Endothelial cell of umbilical vein (primary cell): ENCODE results near the gene PNKD. TPM values are rescaled to one million over a fixed set of nuclear protein-coding genes. Genes with fewer than 3 reads are reported as not detected.

Experiments used
- BruUV-seq: library from RNA; stranded (reverse); fragments of 400-500 nt; replicated peaks from 2 replicates; lab custom pipeline; 2021; lab: Mats Ljungman, UMichigan
- CTCF ChIA-PET: fragments of 300-600, 350-600 bp; sonication (Branson Sonifier 250); formaldehyde crosslinking; loops from one replicate; lab custom pipeline; 2021; ENCODE audit warnings: antibody characterized with exemption, inconsistent platforms; lab: Charles Lee
- POLR2A ChIA-PET: fragments of 300-600, 350-600 bp; sonication (Branson Sonifier 250); formaldehyde crosslinking; loops from one replicate; lab custom pipeline; 2021; ENCODE audit warnings: antibody characterized with exemption, inconsistent platforms; lab: Charles Lee
- DNase-seq: peaks from one replicate; pipeline ENCODE4 v3.0.0-alpha.2; 2011; ENCODE audit warnings: low read depth, low spot score
- FAIRE-seq: peaks from 2 replicates; lab custom pipeline; 2011; peaks lifted over from hg19 to GRCh38; lab: Jason Lieb, UNC
- H2AFZ ChIP-seq: 2 replicates; pipeline ENCODE4 v1.6.0; 2012; ENCODE audit warnings: low read depth, low read length, control low read depth, inconsistent platforms
- H3K27ac ChIP-seq: 2 replicates; pipeline ENCODE4 v1.5.1; 2011; ENCODE audit warnings: low read depth, mild to moderate bottlenecking, control low read depth, low read length, moderate library complexity; ENCODE audit not compliant: insufficient read depth
- H3K27me3 ChIP-seq, 2 experiments: 2 replicates each; pipeline versions ENCODE4 v1.6.0 to v1.6.1; 2011; ENCODE audit warnings: low read length in 2 of 2, mixed read lengths in 1 of 2; ENCODE audit not compliant: control insufficient read depth in 2 of 2, insufficient read depth in 2 of 2
- H3K36me3 ChIP-seq, 2 experiments: 2 replicates in 1 of 2; 3 replicates in 1 of 2; pipeline ENCODE4 v1.5.1; 2011; ENCODE audit warnings: low read length in 2 of 2, mild to moderate bottlenecking in 1 of 2, moderate library complexity in 1 of 2; ENCODE audit not compliant: control insufficient read depth in 2 of 2, insufficient read depth in 2 of 2; ENCODE audit errors: extremely low read depth in 1 of 2
- H3K4me1 ChIP-seq: 3 replicates; pipeline ENCODE4 v1.5.1; 2011; ENCODE audit warnings: mild to moderate bottlenecking, low read length; ENCODE audit not compliant: control insufficient read depth, insufficient read depth; ENCODE audit errors: extremely low read depth
- H3K4me2 ChIP-seq: 2 replicates; pipeline ENCODE4 v1.6.1; 2011; ENCODE audit warnings: low read length, control low read depth, mixed read lengths; ENCODE audit not compliant: insufficient read depth
- H3K4me3 ChIP-seq, 3 experiments: fragments of 200-600 bp in 1 of 3; sonication (generic), shearing (Covaris generic) in 1 of 3; replicated peaks in 1 of 3; 2 replicates each; pipeline ENCODE4 v1.5.1; 2011 to 2016; ENCODE audit warnings: control low read depth in 3 of 3, low read length in 3 of 3, mild to moderate bottlenecking in 2 of 3, inconsistent platforms in 1 of 3, low read depth in 1 of 3, moderate library complexity in 1 of 3; ENCODE audit not compliant: insufficient read depth in 1 of 3
- H3K79me2 ChIP-seq: 2 replicates; pipeline ENCODE4 v1.6.0; 2012; ENCODE audit warnings: low read length, inconsistent platforms; ENCODE audit not compliant: control insufficient read depth, insufficient read depth
- H3K9ac ChIP-seq: replicated peaks from 2 replicates; pipeline ENCODE3; 2011; ENCODE audit warnings: low read length, control low read depth; ENCODE audit not compliant: insufficient read depth; ENCODE audit errors: extremely low read depth
- H3K9me1 ChIP-seq: replicated peaks from 3 replicates; pipeline ENCODE4 v1.6.0; 2011; ENCODE audit warnings: mild to moderate bottlenecking, low read length; ENCODE audit not compliant: control insufficient read depth, insufficient read depth; ENCODE audit errors: extremely low read depth
- H3K9me3 ChIP-seq: replicated peaks from 2 replicates; pipeline ENCODE4 v1.5.1; 2012; ENCODE audit warnings: low read length, inconsistent platforms; ENCODE audit not compliant: control insufficient read depth, insufficient read depth
- H4K20me1 ChIP-seq: replicated peaks from 2 replicates; pipeline ENCODE3; 2011; ENCODE audit warnings: mild to moderate bottlenecking, low read length; ENCODE audit not compliant: control insufficient read depth, insufficient read depth; ENCODE audit errors: extremely low read depth
- CTCF ChIP-seq, 2 donors: IDR thresholded peaks; 1 replicate in 1 of 2; 2 replicates in 1 of 2; pipeline ENCODE4 v1.5.1; 2011; ENCODE audit warnings: low read length in 2 of 2, mild to moderate bottlenecking in 2 of 2, moderate library complexity in 2 of 2, control low read depth in 1 of 2, inconsistent platforms in 1 of 2, low read depth in 1 of 2; ENCODE audit not compliant: insufficient read depth in 1 of 2; ENCODE audit errors: extremely low read depth in 1 of 2
- EZH2 ChIP-seq: IDR thresholded peaks from 2 replicates; pipeline ENCODE4 v1.6.1; 2012; ENCODE audit warnings: borderline replicate concordance, low read depth, mild to moderate bottlenecking, moderate library complexity, low read length, inconsistent platforms; ENCODE audit not compliant: severe bottlenecking
- FOS ChIP-seq: IDR thresholded peaks from 2 replicates; pipeline ENCODE4 v1.6.1; 2011; ENCODE audit warnings: mild to moderate bottlenecking, low read length, moderate library complexity, borderline replicate concordance; ENCODE audit not compliant: insufficient read depth
- GATA2 ChIP-seq: IDR thresholded peaks from 2 replicates; pipeline ENCODE4 v1.7.0; 2011; ENCODE audit warnings: low read depth, mild to moderate bottlenecking, moderate library complexity, mixed read lengths, low read length; ENCODE audit not compliant: insufficient read length, insufficient read depth
- JUN ChIP-seq: IDR thresholded peaks from 2 replicates; pipeline ENCODE4 v1.6.1; 2011; ENCODE audit warnings: borderline replicate concordance, low read depth; ENCODE audit not compliant: insufficient read length, insufficient read depth
- MAX ChIP-seq: IDR thresholded peaks from 2 replicates; pipeline ENCODE4 v1.6.1; 2011; ENCODE audit not compliant: insufficient read depth, insufficient read length
- MYC ChIP-seq: IDR thresholded peaks from one replicate; pipeline ENCODE4 v1.6.1; 2011; ENCODE audit warnings: mild to moderate bottlenecking, low read depth, low read length
- POLR2A ChIP-seq: IDR thresholded peaks from 2 replicates; pipeline ENCODE4 v1.6.1; 2012; ENCODE audit warnings: low read depth, mild to moderate bottlenecking, control low read depth, low read length
- POLR2AphosphoS5 ChIP-seq: IDR thresholded peaks from 2 replicates; pipeline ENCODE4 v1.6.1; 2012; ENCODE audit warnings: low read depth, mild to moderate bottlenecking, control low read depth, low read length, moderate library complexity; ENCODE audit not compliant: insufficient read depth
- dilution Hi-C: fragments of 300-500 bp; cut with MboI; formaldehyde crosslinking; loops from one replicate; pipeline ENCODE4 v1.15.0; 2019; ENCODE audit warnings: low sequenced_read_pairs; ENCODE audit not compliant: extremely low pct_ligation_motif_present
- intact Hi-C: fragments of 100-400 bp; cut with micrococcal nuclease; formaldehyde crosslinking; loops from one replicate; pipeline ENCODE4 v1.10.0; 2022
- polyA plus RNA-seq, 4 experiments: library from polyadenylated mRNA; depleted of rRNA in 3 of 4; stranded (reverse) in 3 of 4; unstranded in 1 of 4; fragments of >200 nt; gene quantifications; 2 replicates each; pipeline versions ENCODE4 v1.2.1 to v1.2.3, GENCODE V29; 2011 to 2012; ENCODE audit warnings: missing spikeins in 1 of 4
- total RNA-seq: library from RNA; stranded (reverse); gene quantifications from 2 replicates; pipeline ENCODE4 v1.2.3, GENCODE V29; 2021

The PNKD gene
- total and polyA plus RNA-seq, 2 donors (not counting 3 experiments of a cell fraction or from before 2014, with no cell fraction given) = 56.1 to 88.3 TPM

GRCh38 chr2:218368621-218369153, 98.4 kb downstream of the PNKD start:
- Histone ChIP-seq H3K4me3 (no peak overlapping the region), H3K9me1 (no peaks in the 10 kb centered on the region), H3K9ac (no peak overlapping the region), H3K27ac (no peak overlapping the region), H4K20me1 (no peaks in the 10 kb centered on the region), H2AFZ (no peak overlapping the region), H3K79me2 (no peaks in the 10 kb centered on the region), H3K4me2 (no peak overlapping the region), H3K4me1 (no peaks in the 10 kb centered on the region), H3K36me3 (no peaks in the 10 kb centered on the region), H3K9me3 (no peaks in the 10 kb centered on the region), H3K27me3 (no peaks in the 10 kb centered on the region)
- POLR2A ChIA-PET = no interaction called here
- no peak for TF ChIP-seq POLR2A
- TF ChIP-seq JUN = no peak
- no peak for TF ChIP-seq GATA2
- no peak for TF ChIP-seq POLR2AphosphoS5
- TF ChIP-seq EZH2 = no peak
- no peak for TF ChIP-seq MAX
- TF ChIP-seq CTCF (IDR thresholded peaks at IDR 0.05; ENCODE audit: extremely low read depth in 1 of 2, insufficient read depth in 1 of 2, low read depth in 1 of 2, low read length in 2 of 2) = no peak
- TF ChIP-seq MYC = no peak
- TF ChIP-seq FOS = no peak
- CTCF ChIA-PET = interaction anchor here (0.7 kb wide), 2 partner anchors 13 to 27 kb away, joined by 3 to 4 read pairs; no protein-coding TSS in a partner anchor
- dilution Hi-C loops (no loop called here), intact Hi-C loops (loop anchor here (1.0 kb wide), 1 partner anchor 28 kb away; no protein-coding TSS in a partner anchor)
- no TSS peak for BruUV-seq
- FAIRE-seq (no peak), DNase-seq (no peak)
